8988T (cell line): ENCODE results near the gene SOX1.

ENCODE experiments used
- DNase-seq: peaks from one replicate; pipeline ENCODE4 v3.0.0; 2011

SOX1 gene

DNA sequence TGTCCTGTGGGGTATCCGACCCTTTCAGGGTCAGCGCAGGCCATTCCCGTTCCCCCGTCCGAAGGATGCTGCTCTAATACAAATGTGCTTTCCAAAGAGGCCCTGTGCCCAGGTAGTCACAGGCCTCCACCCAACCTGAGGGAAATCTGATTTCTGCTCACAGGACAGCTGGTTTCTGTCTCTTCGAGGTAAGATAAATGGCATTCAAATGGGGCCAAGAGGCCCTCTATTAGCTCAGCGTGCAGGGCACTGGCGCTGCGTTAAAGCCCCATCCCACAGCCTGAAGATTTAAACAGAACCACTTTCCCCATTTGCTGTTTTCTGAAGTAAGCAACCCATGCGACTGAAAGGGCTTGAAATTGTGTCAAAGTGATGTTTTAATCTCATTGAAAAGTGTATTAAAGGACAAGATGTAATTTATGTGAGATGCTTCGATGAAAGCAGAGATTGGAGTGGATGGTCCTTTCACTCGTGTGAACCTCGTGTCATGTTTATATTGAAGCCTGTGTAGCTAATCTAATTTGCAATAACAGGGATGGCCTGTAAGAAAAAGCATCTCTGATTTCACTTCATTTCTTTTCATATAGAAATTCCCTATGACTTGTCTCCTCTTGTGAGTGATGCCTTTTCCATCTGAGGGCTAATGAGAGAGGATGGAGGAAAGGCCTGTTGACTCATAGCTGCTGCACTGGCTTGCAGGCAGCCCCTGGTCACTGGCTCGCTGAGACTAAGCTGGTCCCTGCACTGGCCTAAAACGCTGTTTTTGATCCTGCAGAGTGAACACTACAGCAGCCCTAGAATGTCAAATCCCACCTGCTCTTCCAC is 7.3 kb upstream of the SOX1 start:
- no peak for DNase-seq

DNA sequence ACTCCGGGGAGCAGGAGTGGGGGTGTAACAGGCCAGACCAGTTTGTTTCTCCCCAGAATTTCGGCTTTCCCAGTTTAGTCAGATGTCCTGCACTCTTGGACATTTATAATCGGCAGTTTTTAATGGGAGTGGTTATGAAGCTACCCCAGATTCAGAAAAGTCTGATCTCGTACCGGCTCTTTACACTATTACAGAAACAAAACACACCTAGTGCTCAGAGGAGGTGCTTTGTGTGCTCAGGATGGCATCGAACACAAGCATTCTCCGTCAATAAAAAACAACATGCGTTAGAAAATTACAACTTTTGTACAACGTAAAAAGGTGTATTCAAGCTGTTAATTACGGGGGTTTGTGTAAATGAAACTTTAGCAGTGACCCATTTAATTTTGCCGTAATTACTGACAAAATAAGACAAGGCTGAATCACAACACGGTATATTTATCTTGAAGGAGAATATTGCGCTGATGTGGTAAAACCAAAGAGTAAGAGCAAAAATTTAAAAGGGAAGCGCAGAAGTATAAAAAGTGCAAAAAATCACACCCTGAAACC is 6.6 kb upstream of the SOX1 start:
- DNase-seq, result no peak

DNA sequence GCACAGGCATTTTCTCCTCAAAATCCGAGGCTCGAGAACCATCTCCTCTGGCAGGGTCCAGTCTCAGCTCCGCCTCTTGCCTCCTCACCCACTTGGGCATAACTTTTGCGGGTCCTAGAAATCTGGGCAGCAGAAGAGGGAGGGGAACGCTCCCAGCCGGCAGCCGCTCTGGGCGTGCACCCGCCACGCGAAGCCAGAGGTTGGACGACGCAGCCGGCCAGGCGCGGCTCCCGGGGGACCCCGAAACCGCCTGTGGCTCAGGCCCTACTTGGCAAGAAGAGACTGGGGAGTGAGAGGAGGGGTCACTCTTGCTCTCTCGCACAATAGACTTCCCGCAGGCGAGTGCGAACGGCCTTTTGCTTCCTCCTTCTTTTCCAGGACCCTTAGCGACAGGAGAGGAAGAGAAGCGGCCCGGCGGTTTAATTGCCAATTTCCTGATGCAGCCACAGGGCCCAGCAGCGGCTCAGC is 6.0 kb upstream of the SOX1 start:
- no peak for DNase-seq

DNA sequence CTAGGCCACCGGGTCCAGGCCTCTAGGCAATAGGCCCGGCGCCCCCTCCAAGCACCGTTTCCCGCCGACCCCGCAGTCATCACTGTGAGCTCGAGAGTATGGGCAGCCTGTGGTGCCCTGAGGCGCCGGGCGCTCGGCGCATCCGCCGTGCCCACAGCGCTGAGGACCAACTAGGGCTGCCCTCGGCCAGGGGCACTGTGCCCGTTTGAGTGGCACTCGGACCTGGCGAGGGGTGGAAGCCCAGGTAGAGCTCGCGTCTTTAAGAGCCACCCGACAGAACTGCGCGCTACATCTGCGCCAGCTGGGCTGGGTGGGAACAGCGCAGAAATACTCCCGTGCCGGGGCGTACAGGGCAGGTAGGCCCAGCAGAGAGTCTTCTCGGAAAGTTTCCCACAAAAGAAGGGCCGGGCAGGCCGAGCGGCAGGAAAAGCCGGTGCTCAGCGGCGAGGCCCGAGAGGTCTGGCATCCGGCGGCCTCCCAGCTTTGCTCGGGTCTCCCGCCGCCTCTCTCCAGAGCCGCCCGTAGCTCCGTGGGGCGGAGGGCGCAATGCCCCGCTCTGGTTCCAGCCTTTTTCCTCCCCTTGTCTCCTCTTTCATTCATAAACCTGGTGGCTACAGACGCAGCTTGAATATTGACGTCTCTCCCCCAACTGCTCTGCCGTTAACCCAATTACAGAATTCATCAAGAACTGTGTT is 5.4 kb upstream of the SOX1 start:
- no peak for DNase-seq

GRCh38 chr13:112062072-112062567 is 4.8 kb upstream of the SOX1 start:
- no peak for DNase-seq

DNA sequence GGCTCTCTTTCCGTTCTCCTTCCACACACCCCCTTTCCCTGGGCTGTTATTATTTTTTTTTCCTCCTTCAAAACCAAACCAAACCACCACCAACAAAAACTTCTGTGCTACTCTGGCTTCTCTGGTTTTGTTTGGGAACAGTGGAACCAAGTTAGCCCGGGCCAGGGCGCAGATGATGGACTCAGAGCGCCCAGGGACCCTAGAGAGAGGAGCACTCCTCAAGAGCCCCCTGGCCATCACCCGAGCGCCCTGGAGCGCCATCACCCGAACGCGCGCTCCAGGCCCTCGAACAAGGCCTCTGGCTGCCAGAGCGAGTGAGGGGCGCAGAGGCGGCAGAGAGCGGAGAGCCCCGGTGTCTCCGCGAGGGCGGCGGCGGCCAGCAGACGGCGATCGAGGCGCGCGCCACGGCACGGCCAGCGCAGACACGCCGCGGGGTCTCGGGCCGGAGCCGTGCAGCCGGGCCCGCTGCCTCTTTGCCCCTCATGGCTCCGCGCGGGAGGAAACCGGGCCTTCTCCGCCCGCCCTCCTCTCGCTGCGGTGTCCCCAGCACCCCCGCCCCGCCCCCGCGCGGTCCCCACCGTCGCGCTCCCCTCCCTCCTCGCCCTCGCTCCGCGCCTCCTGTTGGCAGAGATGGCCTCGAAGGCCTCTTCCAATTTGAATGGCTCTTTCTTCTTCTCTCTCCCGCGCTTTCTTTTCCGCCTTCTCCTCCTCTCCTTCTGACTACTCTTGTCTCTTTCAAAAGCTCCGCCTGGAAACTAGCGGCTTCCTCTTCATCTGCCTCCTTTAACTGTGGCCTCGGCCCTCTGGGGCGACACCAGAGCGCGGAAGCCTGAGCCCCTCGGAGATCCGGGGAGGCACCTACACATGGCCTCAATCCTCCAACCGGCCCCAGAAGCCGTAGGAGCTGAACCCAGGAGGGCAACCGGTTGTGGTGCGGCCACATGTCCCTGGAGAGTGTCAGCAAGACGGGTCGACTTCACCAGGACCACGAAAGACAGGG is 4.1 kb upstream of the SOX1 start:
- DNase-seq, result no peak

DNA sequence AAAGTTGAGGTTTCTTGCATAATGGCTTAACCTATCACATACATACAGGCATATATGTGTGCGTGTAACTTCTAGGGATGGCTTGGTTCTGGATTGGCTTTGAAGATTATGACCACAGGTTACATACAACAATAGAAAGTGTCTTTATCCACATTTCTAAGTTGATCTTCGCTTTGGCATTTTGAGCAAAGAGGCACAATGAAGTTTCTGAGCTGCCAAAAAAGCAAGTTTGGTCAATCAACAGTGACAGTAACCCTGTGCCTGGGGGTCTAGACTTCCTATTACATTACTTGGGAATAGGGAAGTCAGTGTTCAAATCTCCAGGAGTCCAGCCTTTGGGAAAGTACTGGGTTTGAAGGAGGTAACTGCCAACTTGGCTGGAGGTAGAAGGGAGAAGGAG is 3.1 kb upstream of the SOX1 start:
- DNase-seq, result no peak

DNA sequence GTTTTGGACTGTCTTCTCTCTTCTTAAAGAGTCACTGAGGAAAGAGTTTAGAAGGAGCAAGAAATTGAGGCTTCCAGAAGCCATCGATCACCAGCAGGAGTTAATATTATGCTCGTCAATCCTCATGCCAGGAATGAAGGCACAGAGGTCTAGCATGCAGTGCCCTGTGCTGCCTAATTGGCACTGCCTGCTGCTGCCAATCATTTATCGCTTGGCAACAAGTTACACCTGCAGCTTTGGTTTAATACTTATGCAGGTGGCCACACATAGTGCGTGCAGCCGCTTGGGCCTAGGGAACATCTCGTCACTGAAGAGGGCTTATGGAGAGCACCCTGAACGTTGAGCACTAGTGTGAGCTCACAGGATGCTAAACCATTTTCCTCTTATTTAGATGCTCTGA is 2.7 kb upstream of the SOX1 start:
- DNase-seq, result no peak

DNA sequence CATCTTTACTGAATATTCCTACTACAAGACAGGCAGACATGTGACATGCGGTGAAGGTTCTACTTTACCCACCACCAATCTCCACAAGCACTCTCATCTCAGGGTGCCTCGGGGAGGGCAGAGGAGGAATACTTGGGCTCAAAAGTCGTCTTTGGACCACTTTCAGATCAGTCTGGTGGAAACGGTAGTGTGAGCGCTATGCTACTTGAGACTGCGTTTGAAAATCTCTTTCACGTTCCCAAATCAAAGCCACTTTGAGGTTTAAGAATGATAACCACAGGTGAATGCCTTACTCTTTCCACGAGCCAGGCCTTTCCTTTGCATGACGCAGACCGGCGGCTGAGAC is 1.5 kb upstream of the SOX1 start:
- DNase-seq, result no peak

DNA sequence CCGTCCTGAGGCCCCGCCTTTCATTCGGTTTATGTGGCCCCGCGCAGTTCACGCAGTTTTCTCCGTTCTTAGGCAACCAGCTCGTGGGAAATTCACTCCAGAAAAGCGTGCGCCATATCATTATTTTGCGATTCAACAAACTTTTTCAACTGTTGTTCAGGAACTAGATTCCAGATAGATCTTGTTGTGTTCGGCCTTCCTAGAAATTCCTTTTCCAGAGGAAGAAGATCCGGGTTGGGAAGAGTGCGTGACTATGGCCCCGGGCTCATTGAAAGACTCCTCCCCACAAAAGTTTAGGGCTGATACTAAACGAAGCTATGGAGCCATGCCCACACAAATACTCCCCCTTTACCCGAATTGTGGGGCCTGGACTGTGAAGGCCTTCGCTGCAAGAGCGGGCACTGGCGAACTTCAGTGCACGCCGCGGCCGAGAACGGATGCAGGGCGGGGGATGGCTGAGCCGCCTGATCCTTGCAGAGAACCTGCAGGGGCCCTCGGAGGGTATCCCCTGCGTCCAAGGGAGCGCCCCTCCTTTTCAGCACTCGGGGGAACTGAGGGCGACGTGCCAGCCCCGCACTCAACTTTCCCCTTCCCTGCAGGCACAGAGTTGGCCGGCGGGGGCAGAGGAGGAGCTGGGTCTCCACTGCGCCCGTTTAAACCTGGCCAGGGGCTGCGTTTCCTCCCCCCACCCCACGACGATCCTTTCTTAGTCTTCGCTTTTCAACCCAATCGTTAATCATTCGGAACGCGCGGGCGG is 904 bp upstream of the SOX1 start:
- no peak for DNase-seq

- DNase-seq, result no peak
Observed at GRCh38 chr13:112066624-112067004, 335 bp upstream of the SOX1 start.

DNA sequence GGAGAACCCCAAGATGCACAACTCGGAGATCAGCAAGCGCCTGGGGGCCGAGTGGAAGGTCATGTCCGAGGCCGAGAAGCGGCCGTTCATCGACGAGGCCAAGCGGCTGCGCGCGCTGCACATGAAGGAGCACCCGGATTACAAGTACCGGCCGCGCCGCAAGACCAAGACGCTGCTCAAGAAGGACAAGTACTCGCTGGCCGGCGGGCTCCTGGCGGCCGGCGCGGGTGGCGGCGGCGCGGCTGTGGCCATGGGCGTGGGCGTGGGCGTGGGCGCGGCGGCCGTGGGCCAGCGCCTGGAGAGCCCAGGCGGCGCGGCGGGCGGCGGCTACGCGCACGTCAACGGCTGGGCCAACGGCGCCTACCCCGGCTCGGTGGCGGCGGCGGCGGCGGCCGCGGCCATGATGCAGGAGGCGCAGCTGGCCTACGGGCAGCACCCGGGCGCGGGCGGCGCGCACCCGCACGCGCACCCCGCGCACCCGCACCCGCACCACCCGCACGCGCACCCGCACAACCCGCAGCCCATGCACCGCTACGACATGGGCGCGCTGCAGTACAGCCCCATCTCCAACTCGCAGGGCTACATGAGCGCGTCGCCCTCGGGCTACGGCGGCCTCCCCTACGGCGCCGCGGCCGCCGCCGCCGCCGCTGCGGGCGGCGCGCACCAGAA is 1.1 kb downstream of the SOX1 start:
- DNase-seq, result no peak

- DNase-seq, result no peak
Observed at GRCh38 chr13:112068540-112069060, 1.7 kb downstream of the SOX1 start.

- no peak for DNase-seq
Observed at GRCh38 chr13:112069061-112069844, 2.3 kb downstream of the SOX1 start.

GRCh38 chr13:112069845-112070251 is 2.9 kb downstream of the SOX1 start:
- DNase-seq, result no peak

GRCh38 chr13:112071102-112071722 is 4.3 kb downstream of the SOX1 start:
- no peak for DNase-seq

- DNase-seq, result no peak
Observed at GRCh38 chr13:112071723-112072533, 5.0 kb downstream of the SOX1 start.

GRCh38 chr13:112072534-112073244 is 5.7 kb downstream of the SOX1 start:
- no peak for DNase-seq
